HG02642 (cell line): Measurements from ENCODE around the gene STAM.

ENCODE experiments used
- ATAC-seq: cut with Tn5 transposase; IDR thresholded peaks from one replicate; pipeline ENCODE4 v1.9.1; 2021; ENCODE audit warnings: mild to moderate bottlenecking; ENCODE audit not compliant: unreplicated experiment, poor library complexity

The STAM gene

DNA sequence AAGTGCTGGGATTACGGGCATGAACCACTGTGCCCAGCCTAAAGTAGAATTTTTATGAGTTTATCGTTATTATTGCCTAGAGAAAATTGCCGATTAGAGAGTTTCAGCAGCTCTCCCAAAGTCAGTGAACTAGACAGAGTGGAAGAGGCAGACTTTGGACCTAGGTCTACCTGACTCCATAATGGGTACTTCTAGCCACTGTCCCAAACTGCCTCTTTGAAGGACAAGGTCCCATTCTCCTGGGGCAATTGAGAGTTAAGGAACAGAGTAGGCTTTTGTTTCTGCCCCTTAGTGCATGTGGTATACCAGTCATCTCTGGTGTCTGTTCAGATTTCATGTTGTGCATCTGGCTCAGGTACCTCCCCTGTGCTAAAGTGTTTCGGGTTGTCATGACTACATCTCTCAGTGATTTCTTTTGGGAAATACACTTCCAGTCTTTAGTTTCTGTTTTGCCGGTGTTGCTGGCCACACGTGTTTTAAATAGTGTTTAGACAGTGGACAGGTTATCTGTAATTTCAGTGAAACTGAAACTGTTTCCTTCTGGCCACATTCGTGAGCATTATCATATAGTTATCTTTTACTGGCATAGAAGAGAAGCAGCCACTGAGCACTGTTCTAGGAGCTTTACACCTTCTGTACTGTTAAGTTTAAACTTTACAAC, 112.7 kb downstream of the STAM start:
- peak; percentile 93 for ATAC-seq

DNA sequence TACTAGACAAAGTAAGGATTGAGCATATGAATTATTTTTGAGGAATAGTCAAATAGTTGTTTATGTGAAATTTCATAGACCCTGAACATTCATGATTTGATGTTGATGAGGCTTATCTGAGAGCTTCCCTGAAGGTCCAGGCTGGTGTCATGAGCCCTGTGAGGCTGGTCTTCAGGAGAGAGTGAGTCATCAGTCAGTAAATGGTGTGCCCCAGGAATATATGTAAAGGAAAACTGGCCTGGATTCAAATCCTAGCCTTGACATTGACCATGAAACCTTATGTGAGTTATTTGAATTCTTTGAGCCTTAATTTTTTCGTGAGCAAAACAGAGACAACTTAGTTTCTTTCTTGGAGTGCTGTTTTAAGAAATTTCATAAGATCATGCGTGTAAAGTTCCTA, 114.2 kb downstream of the STAM start:
- ATAC-seq = no peak

DNA sequence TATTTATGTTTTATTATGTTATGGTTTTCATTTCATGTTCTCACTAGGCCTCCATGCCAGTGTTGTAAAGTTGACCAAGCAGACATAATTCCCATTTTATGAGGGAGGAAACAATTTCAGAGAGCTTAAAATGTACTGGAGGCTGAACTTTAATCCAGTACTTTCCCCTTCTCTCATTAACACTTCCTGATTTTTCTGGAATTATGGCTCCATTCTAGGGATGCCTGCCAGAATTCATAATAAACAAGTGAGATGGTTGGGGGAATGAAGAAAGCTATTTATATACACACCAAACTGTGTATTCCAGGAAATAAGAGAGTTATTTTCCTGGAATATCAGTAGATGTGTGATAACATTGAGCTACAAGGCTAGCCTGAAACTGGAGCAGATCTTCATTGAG, 114.9 kb downstream of the STAM start:
- ATAC-seq = no peak

DNA sequence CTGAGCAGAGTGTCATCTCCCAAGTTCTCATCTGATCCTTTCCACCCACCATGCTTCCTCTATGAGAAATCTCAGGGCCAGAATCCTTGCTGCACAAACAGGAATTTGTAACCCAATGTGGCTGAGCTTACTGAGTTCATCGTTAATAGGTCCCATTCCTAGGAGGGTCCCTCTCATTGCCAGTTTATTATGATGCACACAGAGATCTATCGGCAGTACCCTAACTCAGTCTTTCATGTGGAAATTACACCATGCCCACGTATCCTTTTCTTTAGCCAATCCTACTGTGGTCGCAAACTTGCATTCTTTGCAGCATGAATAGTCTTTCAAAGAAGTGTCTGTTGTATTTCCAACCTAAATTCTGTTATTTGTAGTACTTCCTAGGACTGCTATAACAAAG, 120.2 kb downstream of the STAM start:
- ATAC-seq = no peak

DNA sequence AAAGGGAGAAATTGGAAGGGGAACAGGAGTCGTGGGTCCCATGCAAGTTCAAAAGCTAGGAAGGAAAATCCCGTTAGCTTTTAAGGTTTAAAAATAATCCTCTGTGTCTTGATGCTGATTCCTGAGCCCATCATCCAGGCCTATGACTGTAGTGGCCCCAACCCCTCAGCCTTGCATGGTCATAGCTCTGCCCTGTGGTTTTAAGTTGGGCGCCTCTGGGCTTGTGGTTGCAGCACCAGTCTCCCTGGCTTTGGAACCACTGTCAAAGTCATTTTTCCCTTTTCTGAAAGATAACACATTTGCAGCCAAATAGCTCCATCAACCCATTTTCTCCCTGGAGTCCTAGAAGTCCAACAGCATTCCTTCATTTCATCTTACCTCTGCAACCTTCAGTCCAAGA, 121.7 kb downstream of the STAM start:
- ATAC-seq = no peak
